Colonic mucosa (tissue), 4 donors: Measurements from ENCODE around the gene RFC2. TPM values are rescaled to one million over a fixed set of nuclear protein-coding genes. Genes with fewer than 3 reads are reported as not detected.
"Not testable (repeated sequence)": the region's sequence is repeated elsewhere in the genome, so short reads cannot be mapped to it uniquely, and the experiment has no call there.

Experiments
- DNase-seq: peaks from one replicate; pipeline ENCODE4 v3.0.0-alpha.2; 2020
- H3K27ac ChIP-seq: fragments of 200-600 bp; one replicate; pipeline ENCODE4 v1.8.0; 2021
- H3K27me3 ChIP-seq: fragments of 200-600 bp; one replicate; pipeline ENCODE4 v1.8.0; 2021
- H3K36me3 ChIP-seq: fragments of 200-600 bp; one replicate; pipeline ENCODE4 v1.8.0; 2021
- H3K4me1 ChIP-seq: fragments of 200-600 bp; one replicate; pipeline ENCODE4 v1.8.0; 2021; ENCODE audit warnings: mild to moderate bottlenecking
- H3K4me3 ChIP-seq: fragments of 200-600 bp; one replicate; pipeline ENCODE4 v1.8.0; 2021
- H3K9ac ChIP-seq, 2 donors: one replicate each; pipeline ENCODE4 v1.7.0; 2013; ENCODE audit warnings: control low read depth in 2 of 2, low read depth in 2 of 2, low read length in 2 of 2
- H3K9me3 ChIP-seq: fragments of 200-600 bp; one replicate; pipeline ENCODE4 v1.8.0; 2021
- CTCF ChIP-seq: fragments of 200-600 bp; IDR thresholded peaks from one replicate; pipeline ENCODE4 v1.8.0; 2022; ENCODE audit warnings: antibody characterized with exemption, mild to moderate bottlenecking
- intact Hi-C: fragments of 100-400 bp; cut with DNase I; formaldehyde crosslinking; loops from one replicate; pipeline ENCODE4 v1.14.1; 2022
- total RNA-seq, 2 donors: library from RNA; stranded (reverse); fragmentation: NEBNext Ultra II Directional in 1 of 2; extraction: Animal tissue kit (Norgen Biotek cat#: 25700) in 1 of 2; gene quantifications; one replicate each; pipeline ENCODE4 v1.2.1, GENCODE V29; 2021
- donor health status: healthy.
- donor health status: DM: no; HTN: no; CAD: no.
- donor health status: DM: no; HTN: no; CAD: no.

RFC2 gene
- total RNA-seq, 2 donors from 2014 or later: 18.5 to 43.8 TPM

DNA sequence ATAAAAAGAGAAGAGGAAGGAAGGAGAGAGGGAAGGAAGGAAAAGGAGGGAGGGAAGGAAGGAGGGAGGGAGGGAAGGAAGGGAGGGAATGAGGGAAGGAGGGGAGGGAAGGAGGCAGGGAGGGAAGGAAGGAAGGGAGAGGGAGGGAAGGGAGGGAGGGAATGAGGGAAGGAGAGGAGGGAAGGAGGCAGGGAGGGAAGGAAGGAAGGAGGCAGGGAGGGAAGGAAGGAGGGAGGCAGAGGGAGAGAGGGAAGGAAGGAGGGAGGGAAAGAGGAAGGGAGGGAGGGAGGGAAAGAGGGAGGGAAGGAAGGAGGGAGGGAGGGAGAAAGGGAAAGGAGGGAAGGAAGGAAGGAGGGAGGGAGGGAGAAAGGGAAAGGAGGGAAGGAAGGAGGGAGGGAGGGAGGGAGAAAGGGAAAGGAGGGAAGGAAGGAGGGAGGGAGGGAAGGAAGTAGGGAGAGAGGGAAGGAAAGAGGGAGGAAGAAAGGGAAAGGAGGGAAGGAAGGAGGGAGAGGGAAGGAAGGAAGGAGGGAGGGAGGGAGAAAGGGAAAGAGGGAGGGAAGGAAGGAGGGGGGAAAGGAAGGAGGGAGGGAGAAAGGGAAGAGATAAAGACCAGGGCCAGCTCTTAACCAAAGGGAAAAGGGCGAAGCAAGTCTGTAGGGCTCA lies 50.1 kb downstream of the RFC2 start:
- no peaks in the 10 kb centered on the region for H3K27me3 ChIP-seq
- no peaks in the 10 kb centered on the region for H3K9me3 ChIP-seq
- intact Hi-C loops: loop anchor here (1.0 kb wide), 1 partner anchor 137 kb away; no protein-coding TSS in a partner anchor
- no peak for TF ChIP-seq CTCF
- H3K9ac ChIP-seq: no peak overlapping the region
- no peak overlapping the region for H3K4me3 ChIP-seq
- no peaks in the 10 kb centered on the region for H3K36me3 ChIP-seq
- H3K4me1 ChIP-seq: no peaks in the 10 kb centered on the region
- DNase-seq: no peak
- H3K27ac ChIP-seq: no peak overlapping the region

DNA sequence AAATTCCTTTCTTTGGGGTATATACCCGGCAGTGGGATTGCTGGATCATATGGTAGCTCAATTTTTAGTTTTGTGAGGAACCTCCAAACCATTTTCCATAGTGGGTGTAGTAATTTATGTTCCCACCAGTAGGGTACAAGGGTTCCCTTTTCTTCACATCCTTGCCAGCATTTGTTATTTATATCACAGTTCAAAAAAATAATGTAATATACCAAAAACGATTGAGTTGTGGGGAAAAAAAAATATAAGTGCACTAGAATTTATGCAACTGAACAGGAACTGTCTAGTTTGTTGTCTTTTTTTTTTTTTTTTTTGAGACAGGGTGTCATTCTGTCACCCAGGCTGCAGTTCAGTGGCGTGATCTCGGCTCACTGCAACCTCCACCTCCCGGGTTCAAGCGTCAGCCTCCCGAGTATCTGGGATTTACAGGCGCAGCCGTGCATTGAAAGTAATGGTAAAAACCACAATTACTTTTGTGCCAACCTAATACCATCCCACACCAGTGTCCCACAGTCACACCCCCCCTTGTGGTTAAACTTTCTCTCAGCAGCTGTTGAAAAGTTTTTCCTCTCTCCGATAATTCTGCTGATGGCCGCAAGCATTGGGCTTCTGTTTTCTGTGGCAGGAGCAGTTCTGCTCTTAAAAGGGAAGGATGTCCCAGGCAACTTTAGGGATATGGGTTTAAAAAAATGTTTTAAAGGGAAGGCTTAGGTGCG lies 51.2 kb downstream of the RFC2 start:
- H3K9me3 ChIP-seq: no peaks in the 10 kb centered on the region
- intact Hi-C loops: loop anchor here (1.0 kb wide), 1 partner anchor 136 kb away; no protein-coding TSS in a partner anchor
- DNase-seq: peak; percentile 48
- peak; percentile 45 for TF ChIP-seq CTCF
- no peaks in the 10 kb centered on the region for H3K27me3 ChIP-seq
- H3K27ac ChIP-seq: no peak overlapping the region
- H3K36me3 ChIP-seq: no peaks in the 10 kb centered on the region
- H3K4me1 ChIP-seq: no peaks in the 10 kb centered on the region
- H3K4me3 ChIP-seq: no peak overlapping the region
- H3K9ac ChIP-seq: no peak overlapping the region

GRCh38 chr7:74199551-74200355 lies 54.4 kb downstream of the RFC2 start:
- H3K9ac ChIP-seq: no peak overlapping the region
- H3K27ac ChIP-seq: no peak overlapping the region
- DNase-seq: no peak
- intact Hi-C loops: no loop called here
- H3K9me3 ChIP-seq: no peaks in the 10 kb centered on the region
- H3K27me3 ChIP-seq: no peaks in the 10 kb centered on the region
- no peak for TF ChIP-seq CTCF
- no peaks in the 10 kb centered on the region for H3K36me3 ChIP-seq
- no peak overlapping the region for H3K4me3 ChIP-seq
- H3K4me1 ChIP-seq: no peaks in the 10 kb centered on the region

DNA sequence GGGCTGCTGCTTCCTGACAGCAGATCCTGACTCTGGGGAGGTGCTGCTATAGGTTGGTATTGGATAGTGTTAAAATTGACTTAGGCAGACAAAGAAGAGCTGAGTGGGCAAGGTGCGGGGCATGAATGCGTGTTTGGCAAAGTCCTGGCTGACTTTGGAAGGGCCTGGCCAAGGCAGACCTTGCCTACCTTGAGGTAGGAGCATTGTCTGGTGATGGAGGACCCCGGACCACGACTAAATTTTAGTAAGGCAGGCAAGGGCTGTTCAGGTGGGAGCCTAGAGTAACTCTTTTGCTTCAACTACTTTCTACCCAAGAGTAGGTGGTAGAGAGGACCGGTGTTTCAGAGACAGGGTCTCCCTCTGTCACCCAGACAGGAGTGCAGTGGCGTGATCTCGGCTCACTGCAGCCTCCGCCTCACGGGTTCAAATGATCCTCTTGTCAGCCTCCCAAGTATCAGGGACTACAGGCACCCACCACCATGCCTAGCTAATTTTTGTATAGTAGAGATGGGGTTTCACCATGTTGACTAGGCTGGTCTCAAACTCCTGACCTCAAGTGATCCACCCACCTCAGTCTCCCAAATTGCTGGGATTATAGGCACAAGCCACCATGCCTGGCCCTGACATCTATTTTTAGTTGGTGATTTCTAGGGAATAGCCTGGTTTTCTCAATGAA lies 56.6 kb downstream of the RFC2 start:
- Histone ChIP-seq H3K9ac (no peak overlapping the region), H3K9me3 (no peaks in the 10 kb centered on the region), H3K36me3 (no peaks in the 10 kb centered on the region), H3K4me3 (no peak overlapping the region), H3K27ac (no peak overlapping the region), H3K27me3 (no peaks in the 10 kb centered on the region), H3K4me1 (no peaks in the 10 kb centered on the region)
- TF ChIP-seq CTCF: no peak
- intact Hi-C loops: no loop called here
- no peak for DNase-seq

GRCh38 chr7:74195968-74196654 lies 58.1 kb downstream of the RFC2 start:
- H3K36me3 ChIP-seq, H3K9me3 ChIP-seq, H3K4me3 ChIP-seq, H3K27ac ChIP-seq, H3K27me3 ChIP-seq, H3K4me1 ChIP-seq, DNase-seq, intact Hi-C loops, H3K9ac ChIP-seq: not testable (repeated sequence)

DNA sequence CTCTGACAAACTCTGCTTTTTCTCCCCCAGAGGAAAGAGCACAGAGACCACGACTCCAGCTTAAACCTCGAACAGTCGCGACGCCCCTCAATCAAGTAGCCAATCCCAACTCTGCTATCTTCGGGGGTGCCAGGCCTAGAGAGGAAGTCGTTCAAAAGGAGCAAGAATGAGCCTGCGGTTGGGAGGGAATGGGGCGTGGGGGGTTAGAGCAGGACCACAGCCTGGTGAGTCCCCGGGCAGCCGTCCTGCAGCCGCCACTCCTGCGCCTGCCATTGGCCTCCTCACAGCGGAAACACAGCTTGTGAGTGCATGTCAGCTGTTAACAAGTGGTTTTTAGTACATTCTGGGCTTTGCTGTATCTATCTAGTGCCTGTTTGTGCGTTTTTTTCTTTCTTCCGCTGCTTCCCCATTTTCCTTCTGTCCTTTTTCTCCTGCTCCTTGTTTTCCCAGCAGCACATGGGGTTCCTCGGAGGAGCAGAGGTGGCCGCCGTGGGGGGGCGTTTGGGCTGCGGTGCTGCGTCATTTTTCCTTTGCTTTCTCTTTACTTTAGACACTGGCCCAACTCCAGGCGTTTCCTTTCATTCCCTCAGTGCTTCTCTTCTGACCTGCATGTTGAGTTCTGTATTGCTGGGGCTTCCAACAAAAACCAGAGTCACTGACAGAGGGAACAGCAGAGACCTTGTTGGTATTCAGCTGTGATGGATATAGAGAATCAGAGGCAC lies 58.9 kb downstream of the RFC2 start:
- H3K9ac ChIP-seq, H3K9me3 ChIP-seq, H3K27me3 ChIP-seq, DNase-seq, H3K4me3 ChIP-seq, H3K36me3 ChIP-seq, H3K4me1 ChIP-seq, intact Hi-C loops, H3K27ac ChIP-seq: not testable (repeated sequence)
